ENCODE data around the gene KRT80. TPM values are rescaled to one million over a fixed set of nuclear protein-coding genes. Genes with fewer than 3 reads are reported as not detected.

Gene KRT80
- polyA plus RNA-seq, 2 of the 4 experiments (the other 2 are of a cell fraction) = 38.3 to 63.1 TPM

DNA sequence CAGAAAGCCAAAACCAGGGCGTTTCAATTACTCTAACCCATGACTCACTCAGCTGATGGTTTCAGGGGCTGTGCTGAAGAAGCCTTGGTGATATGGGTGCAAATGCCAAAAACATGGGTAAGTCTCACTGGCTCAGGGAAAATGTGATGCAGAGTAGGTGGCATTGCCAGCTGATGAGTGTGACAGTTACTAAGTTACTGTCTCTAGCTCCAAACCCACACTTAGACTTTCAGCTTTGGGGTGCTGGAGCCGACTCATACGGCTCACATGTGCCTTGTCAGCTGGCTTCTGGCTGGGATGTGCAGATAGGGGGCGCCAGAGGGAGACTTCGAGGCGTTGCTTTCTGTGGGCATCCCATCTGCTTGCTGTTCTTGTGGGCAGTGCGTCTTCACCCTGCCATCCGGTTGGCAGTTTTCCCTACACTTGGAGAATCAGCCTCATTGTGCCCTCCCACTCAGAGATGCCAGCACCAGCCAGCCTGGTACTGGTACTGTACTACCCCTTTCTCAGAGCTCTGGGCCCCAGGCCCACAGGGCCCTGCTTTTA, 30.2 kb upstream of the KRT80 start (continued):
- TF ChIP-seq CBX2 (IDR thresholded peaks at IDR 0.05; ENCODE audit: borderline replicate concordance, low read depth) = no peak
- TF ChIP-seq, protein P1, sequence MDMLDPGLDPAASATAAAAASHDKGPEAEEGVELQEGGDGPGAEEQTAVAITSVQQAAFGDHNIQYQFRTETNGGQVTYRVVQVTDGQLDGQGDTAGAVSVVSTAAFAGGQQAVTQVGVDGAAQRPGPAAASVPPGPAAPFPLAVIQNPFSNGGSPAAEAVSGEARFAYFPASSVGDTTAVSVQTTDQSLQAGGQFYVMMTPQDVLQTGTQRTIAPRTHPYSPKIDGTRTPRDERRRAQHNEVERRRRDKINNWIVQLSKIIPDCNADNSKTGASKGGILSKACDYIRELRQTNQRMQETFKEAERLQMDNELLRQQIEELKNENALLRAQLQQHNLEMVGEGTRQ (IDR thresholded peaks at IDR 0.05) = peak; percentile 76

DNA sequence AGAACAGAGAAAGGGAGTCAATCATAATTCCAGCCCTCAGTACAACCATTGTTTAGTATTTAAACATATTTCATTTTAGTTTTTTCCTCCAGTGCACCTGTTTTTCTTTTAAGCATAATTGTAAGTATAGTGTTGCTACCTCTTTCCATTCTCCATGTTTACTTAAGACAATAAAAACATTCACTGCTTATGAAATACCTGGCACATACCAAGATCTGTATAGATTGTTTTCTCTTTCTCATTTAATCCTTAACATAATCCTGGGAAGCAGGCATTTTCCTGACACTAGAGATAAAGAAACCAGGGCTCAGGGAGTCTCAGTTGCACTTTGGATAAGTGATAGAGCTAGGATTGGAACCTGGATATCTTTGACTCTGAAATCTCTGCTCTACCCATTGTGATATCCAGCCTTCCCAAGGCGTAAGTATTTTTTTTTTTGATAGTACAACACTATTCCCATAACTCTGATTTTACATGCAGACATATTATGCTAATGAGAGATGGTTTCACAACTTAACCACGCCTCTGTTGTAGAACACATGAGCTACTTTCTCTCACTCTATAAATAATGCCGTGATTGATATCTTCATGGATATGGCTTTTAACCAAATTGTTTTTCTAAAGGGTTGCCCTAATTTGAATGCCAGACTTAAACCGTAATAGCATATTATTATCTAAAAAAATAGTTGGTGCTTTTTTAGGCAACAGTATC, 29.4 kb upstream of the KRT80 start:
- ATAC-seq (no peak), DNase-seq (ENCODE audit: low read depth in 1 of 2, low spot score in 1 of 2) (no peak), FAIRE-seq (peak; percentile 51)
- CTCF ChIA-PET = interaction anchor here (0.5 to 9.7 kb wide), 32 partner anchors 11 to 1054 kb away, joined by 3 to 182 read pairs (median 4); partner anchors contain the start of genes KRT7, KRT80, KRT83 and KRT86
- Histone ChIP-seq H3K4me3 (no peak overlapping the region), H3K4me1 (peaks cover 70% of the 10 kb centered on the region), H3K9me3 (no peaks in the 10 kb centered on the region), H3K27ac (peak overlapping the region; percentile 82 to 90), H3K4me2 (peak overlapping the region; percentile 71)
- TF ChIP-seq, protein P2, sequence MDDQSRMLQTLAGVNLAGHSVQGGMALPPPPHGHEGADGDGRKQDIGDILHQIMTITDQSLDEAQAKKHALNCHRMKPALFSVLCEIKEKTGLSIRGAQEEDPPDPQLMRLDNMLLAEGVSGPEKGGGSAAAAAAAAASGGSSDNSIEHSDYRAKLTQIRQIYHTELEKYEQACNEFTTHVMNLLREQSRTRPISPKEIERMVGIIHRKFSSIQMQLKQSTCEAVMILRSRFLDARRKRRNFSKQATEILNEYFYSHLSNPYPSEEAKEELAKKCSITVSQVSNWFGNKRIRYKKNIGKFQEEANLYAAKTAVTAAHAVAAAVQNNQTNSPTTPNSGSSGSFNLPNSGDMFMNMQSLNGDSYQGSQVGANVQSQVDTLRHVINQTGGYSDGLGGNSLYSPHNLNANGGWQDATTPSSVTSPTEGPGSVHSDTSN (IDR thresholded peaks at IDR 0.05) = no peak
- TF ChIP-seq HOXB13 (CRISPR knock-in tag; IDR thresholded peaks at IDR 0.05; ENCODE audit: low read depth) (no peak), NPAS2 (CRISPR knock-in tag; IDR thresholded peaks at IDR 0.05; ENCODE audit: borderline replicate concordance) (no peak), KDM1A (IDR thresholded peaks at IDR 0.05; ENCODE audit: low read depth) (no peak), RCOR1 (IDR thresholded peaks at IDR 0.05; ENCODE audit: low read depth, low read length) (no peak), RNF2 (IDR thresholded peaks at IDR 0.05; ENCODE audit: borderline replicate concordance, low read depth) (no peak)
- WGBS (ENCODE audit: missing lambda C conversion rate) = 84% methylated on average over 4 of the region's 4 CpGs
- POLR2A ChIA-PET = interaction anchor here (0.9 to 1.7 kb wide), 10 partner anchors 9 to 59 kb away, joined by 3 to 10 read pairs (median 4); partner anchors contain the start of genes KRT7 and KRT80

DNA sequence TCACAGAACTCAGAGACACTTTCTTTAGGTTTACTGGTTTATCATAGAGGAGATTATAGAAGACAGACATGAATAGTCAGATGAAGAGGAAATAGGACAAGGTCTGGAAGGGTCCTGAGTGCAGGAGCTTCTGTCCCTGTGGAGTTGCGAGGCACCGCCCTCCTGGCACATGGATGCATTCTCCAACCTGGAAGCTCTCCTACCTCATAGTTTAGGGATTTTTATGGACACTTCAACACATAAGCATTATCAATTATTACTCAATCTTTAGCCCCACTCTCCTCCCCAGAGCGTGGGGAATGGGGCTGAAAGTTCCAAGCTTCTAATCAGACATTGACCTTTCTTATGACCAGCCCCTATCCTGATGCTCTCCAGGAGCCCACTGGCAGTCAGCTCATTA, 28.7 kb upstream of the KRT80 start:
- FAIRE-seq (no peak), DNase-seq (ENCODE audit: low read depth in 1 of 2, low spot score in 1 of 2) (no peak), ATAC-seq (no peak)
- CTCF ChIA-PET = interaction anchor here (2.1 to 9.7 kb wide), 9 partner anchors 10 to 61 kb away, joined by 5 to 182 read pairs (median 19); partner anchors contain the start of genes KRT7 and KRT80
- Histone ChIP-seq H3K27ac (peak overlapping the region; percentile 82 to 90; a peak in 5 of 6 replicates), H3K4me1 (peaks cover 78% of the 10 kb centered on the region), H3K4me2 (peak overlapping the region; percentile 71), H3K4me3 (no peak overlapping the region), H3K9me3 (no peaks in the 10 kb centered on the region)
- no peak for TF ChIP-seq MYC (IDR thresholded peaks at IDR 0.05; ENCODE audit: borderline replicate concordance, low read length)
- TF ChIP-seq CHD2 (IDR thresholded peaks at IDR 0.05; ENCODE audit: low read length, partially characterized antibody) = no peak
- TF ChIP-seq, protein P3, sequence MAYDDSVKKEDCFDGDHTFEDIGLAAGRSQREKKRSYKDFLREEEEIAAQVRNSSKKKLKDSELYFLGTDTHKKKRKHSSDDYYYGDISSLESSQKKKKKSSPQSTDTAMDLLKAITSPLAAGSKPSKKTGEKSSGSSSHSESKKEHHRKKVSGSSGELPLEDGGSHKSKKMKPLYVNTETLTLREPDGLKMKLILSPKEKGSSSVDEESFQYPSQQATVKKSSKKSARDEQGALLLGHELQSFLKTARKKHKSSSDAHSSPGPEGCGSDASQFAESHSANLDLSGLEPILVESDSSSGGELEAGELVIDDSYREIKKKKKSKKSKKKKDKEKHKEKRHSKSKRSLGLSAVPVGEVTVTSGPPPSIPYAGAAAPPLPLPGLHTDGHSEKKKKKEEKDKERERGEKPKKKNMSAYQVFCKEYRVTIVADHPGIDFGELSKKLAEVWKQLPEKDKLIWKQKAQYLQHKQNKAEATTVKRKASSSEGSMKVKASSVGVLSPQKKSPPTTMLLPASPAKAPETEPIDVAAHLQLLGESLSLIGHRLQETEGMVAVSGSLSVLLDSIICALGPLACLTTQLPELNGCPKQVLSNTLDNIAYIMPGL (CRISPR knock-in tag; IDR thresholded peaks at IDR 0.05; ENCODE audit: borderline replicate concordance) = no peak
- TF ChIP-seq CEBPB (IDR thresholded peaks at IDR 0.05) = no peak
- no peak for TF ChIP-seq HOXB13 (CRISPR knock-in tag; IDR thresholded peaks at IDR 0.05; ENCODE audit: low read depth)
- no peak for TF ChIP-seq CHD4 (IDR thresholded peaks at IDR 0.05; ENCODE audit: borderline replicate concordance)
- no peak for TF ChIP-seq EP300 (IDR thresholded peaks at IDR 0.05)
- no peak for TF ChIP-seq TFCP2L1 (CRISPR knock-in tag; IDR thresholded peaks at IDR 0.05)
- TF ChIP-seq TP53 (CRISPR knock-in tag; IDR thresholded peaks at IDR 0.05) = no peak
- TF ChIP-seq RFX5 (IDR thresholded peaks at IDR 0.05) = no peak
- no peak for TF ChIP-seq CBX2 (IDR thresholded peaks at IDR 0.05; ENCODE audit: borderline replicate concordance, low read depth)
- TF ChIP-seq, protein P4, sequence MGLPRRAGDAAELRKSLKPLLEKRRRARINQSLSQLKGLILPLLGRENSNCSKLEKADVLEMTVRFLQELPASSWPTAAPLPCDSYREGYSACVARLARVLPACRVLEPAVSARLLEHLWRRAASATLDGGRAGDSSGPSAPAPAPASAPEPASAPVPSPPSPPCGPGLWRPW (IDR thresholded peaks at IDR 0.05) = no peak
- TF ChIP-seq, protein P5, sequence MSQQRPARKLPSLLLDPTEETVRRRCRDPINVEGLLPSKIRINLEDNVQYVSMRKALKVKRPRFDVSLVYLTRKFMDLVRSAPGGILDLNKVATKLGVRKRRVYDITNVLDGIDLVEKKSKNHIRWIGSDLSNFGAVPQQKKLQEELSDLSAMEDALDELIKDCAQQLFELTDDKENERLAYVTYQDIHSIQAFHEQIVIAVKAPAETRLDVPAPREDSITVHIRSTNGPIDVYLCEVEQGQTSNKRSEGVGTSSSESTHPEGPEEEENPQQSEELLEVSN (IDR thresholded peaks at IDR 0.05; ENCODE audit: borderline replicate concordance, low read depth) = no peak
- TF ChIP-seq, protein P6, sequence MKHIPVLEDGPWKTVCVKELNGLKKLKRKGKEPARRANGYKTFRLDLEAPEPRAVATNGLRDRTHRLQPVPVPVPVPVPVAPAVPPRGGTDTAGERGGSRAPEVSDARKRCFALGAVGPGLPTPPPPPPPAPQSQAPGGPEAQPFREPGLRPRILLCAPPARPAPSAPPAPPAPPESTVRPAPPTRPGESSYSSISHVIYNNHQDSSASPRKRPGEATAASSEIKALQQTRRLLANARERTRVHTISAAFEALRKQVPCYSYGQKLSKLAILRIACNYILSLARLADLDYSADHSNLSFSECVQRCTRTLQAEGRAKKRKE (CRISPR knock-in tag; IDR thresholded peaks at IDR 0.05; ENCODE audit: low read depth) = no peak
- TF ChIP-seq JUN (IDR thresholded peaks at IDR 0.05) = no peak
- no peak for TF ChIP-seq RARB (CRISPR knock-in tag; IDR thresholded peaks at IDR 0.05)
- TF ChIP-seq HDAC2 (IDR thresholded peaks at IDR 0.05) = no peak
- 87% methylated on average over 3 of the region's 3 CpGs for WGBS (ENCODE audit: missing lambda C conversion rate)
- POLR2A ChIA-PET = no interaction called here
